Measurements from ENCODE around the gene NBPF11. TPM values are rescaled to one million over a fixed set of nuclear protein-coding genes. Genes with fewer than 3 reads are reported as not detected.
"Not testable (repeated sequence)": the region's sequence is repeated elsewhere in the genome, so short reads cannot be mapped to it uniquely, and the experiment has no call there.

Gene NBPF11
- polyA plus RNA-seq, 2 of the 4 experiments (the other 2 are of a cell fraction): 5.8 to 12.1 TPM

GRCh38 chr1:148171995-148172394 is 19.9 kb upstream of the NBPF11 start:
- H3K4me1 ChIP-seq; DNase-seq (ENCODE audit: low read depth in 1 of 2, low spot score in 1 of 2); H3K4me3 ChIP-seq; ATAC-seq; H3K9me3 ChIP-seq; H3K27ac ChIP-seq; CTCF ChIA-PET; POLR2A ChIA-PET; FAIRE-seq; H3K4me2 ChIP-seq: not testable (repeated sequence)

DNA sequence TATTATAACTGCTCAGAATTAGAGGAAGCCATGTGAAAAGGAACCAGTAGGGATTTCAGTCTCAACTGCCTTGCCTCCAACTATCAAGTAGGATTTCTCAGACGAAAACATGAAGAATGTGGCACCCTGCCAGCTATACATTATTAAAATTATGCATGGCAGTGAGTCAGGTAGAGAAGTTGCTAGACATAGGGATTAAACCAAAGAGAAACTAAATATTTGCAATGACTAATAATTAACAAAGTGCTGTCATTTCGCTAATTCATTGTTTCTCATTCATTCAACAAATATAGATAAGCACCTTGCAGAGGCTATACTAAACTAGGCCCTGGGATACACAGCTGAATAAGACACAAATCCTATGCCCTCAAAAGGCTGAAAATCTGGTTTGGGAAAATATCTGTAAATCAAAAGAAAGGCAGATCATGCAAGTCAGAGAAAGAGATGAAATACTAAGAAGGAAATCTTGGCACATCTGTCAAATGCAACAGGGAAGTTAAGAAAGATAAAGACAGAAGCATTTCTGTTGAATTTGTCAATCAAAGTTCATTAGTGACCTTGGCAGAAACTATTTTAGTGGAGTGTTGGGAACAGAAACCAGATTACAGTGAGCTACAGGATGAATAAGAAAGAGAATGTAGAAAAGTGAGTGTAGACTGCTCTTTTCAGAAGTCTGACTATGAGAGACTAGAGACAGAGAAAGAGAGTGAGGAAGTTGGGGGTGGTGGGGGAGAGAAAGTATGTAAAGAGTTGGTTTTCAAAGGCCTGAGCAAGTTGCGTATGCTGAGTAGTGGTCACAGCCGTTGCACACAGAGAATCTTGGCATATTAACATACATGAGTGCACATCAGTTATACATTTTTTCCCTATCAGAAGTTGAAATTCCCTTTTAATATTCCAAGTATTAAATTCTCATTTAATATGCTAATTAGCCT is 14.7 kb upstream of the NBPF11 start:
- 47% methylated on average over 4 of the region's 4 CpGs for WGBS (ENCODE audit: missing lambda C conversion rate)
- Histone ChIP-seq H3K4me2 (peak overlapping the region; percentile 26), H3K4me3 (no peak overlapping the region), H3K9me3 (no peaks in the 10 kb centered on the region), H3K4me1 (peaks cover 9% of the 10 kb centered on the region), H3K27ac (no peak overlapping the region)
- CTCF ChIA-PET: no interaction called here
- TF ChIP-seq BCL3 (IDR thresholded peaks at IDR 0.05) (no peak), CHD2 (IDR thresholded peaks at IDR 0.05; ENCODE audit: low read length, partially characterized antibody) (no peak), NFE2L2 (conservative IDR thresholded peaks at IDR 0.05; ENCODE audit: low read length) (no peak), EP300 (IDR thresholded peaks at IDR 0.05) (no peak), ELK1 (IDR thresholded peaks at IDR 0.05; ENCODE audit: low read depth, low read length) (no peak), NR3C1 (IDR thresholded peaks at IDR 0.05) (no peak), RARB (CRISPR knock-in tag; IDR thresholded peaks at IDR 0.05) (no peak), MAZ (IDR thresholded peaks at IDR 0.05; ENCODE audit: borderline replicate concordance, low read depth, low read length) (no peak), ZNF302 (CRISPR knock-in tag; IDR thresholded peaks at IDR 0.05) (no peak), USF2 (IDR thresholded peaks at IDR 0.05) (no peak), MYC (IDR thresholded peaks at IDR 0.05; ENCODE audit: borderline replicate concordance, low read length) (no peak), RCOR1 (IDR thresholded peaks at IDR 0.05; ENCODE audit: low read depth, low read length) (no peak), ZC3H11A (IDR thresholded peaks at IDR 0.05) (no peak), HDAC2 (IDR thresholded peaks at IDR 0.05) (no peak), JUNB (IDR thresholded peaks at IDR 0.05) (no peak), ZSCAN20 (CRISPR knock-in tag; IDR thresholded peaks at IDR 0.05) (no peak)
- TF ChIP-seq, protein P1, sequence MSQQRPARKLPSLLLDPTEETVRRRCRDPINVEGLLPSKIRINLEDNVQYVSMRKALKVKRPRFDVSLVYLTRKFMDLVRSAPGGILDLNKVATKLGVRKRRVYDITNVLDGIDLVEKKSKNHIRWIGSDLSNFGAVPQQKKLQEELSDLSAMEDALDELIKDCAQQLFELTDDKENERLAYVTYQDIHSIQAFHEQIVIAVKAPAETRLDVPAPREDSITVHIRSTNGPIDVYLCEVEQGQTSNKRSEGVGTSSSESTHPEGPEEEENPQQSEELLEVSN (IDR thresholded peaks at IDR 0.05; ENCODE audit: borderline replicate concordance, low read depth): no peak
- TF ChIP-seq, protein P2, sequence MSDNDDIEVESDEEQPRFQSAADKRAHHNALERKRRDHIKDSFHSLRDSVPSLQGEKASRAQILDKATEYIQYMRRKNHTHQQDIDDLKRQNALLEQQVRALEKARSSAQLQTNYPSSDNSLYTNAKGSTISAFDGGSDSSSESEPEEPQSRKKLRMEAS (IDR thresholded peaks at IDR 0.05): no peak
- TF ChIP-seq, protein P3, sequence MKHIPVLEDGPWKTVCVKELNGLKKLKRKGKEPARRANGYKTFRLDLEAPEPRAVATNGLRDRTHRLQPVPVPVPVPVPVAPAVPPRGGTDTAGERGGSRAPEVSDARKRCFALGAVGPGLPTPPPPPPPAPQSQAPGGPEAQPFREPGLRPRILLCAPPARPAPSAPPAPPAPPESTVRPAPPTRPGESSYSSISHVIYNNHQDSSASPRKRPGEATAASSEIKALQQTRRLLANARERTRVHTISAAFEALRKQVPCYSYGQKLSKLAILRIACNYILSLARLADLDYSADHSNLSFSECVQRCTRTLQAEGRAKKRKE (CRISPR knock-in tag; IDR thresholded peaks at IDR 0.05; ENCODE audit: low read depth): no peak
- TF ChIP-seq, protein P4, sequence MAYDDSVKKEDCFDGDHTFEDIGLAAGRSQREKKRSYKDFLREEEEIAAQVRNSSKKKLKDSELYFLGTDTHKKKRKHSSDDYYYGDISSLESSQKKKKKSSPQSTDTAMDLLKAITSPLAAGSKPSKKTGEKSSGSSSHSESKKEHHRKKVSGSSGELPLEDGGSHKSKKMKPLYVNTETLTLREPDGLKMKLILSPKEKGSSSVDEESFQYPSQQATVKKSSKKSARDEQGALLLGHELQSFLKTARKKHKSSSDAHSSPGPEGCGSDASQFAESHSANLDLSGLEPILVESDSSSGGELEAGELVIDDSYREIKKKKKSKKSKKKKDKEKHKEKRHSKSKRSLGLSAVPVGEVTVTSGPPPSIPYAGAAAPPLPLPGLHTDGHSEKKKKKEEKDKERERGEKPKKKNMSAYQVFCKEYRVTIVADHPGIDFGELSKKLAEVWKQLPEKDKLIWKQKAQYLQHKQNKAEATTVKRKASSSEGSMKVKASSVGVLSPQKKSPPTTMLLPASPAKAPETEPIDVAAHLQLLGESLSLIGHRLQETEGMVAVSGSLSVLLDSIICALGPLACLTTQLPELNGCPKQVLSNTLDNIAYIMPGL (CRISPR knock-in tag; IDR thresholded peaks at IDR 0.05; ENCODE audit: borderline replicate concordance): no peak
- no peak for FAIRE-seq
- DNase-seq (ENCODE audit: low read depth in 1 of 2, low spot score in 1 of 2): no peak
- no peak for ATAC-seq
- POLR2A ChIA-PET: no interaction called here
